HG03439 (cell line): Measurements from ENCODE around the gene OR8B3.
"Not testable (repeated sequence)": the region's sequence is repeated elsewhere in the genome, so short reads cannot be mapped to it uniquely, and the experiment has no call there.

Experiments used
- ATAC-seq: cut with Tn5 transposase; IDR thresholded peaks from one replicate; pipeline ENCODE4 v1.9.1; 2021; ENCODE audit warnings: mild to moderate bottlenecking, moderate library complexity; ENCODE audit not compliant: unreplicated experiment

The OR8B3 gene, protein sequence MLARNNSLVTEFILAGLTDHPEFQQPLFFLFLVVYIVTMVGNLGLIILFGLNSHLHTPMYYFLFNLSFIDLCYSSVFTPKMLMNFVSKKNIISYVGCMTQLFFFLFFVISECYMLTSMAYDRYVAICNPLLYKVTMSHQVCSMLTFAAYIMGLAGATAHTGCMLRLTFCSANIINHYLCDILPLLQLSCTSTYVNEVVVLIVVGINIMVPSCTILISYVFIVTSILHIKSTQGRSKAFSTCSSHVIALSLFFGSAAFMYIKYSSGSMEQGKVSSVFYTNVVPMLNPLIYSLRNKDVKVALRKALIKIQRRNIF

DNA sequence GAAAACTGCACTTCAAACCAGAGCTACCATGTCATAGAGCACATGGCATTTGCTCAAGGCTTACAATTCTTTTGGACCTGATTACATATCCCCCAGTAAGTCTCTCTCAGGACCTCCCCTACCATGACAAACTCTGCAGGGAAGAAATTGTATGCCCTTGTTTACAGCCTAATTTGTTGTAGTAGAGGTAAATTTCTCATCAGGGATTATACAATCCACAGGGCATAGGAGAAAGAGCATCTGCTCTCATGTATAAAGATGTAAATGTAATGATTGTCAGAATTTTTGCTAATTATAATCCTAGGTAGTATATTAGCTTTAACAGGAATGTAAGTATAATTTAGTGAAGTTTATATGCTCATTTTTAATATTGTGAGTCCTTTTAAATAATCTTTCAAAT, at the start of gene OR8B3:
Gene OR8B3, minus strand, starts transcription at position 101 of the 400 bp plus-strand sequence. CDS start 1,673 bp downstream, outside the sequence.
- no peak for ATAC-seq

DNA sequence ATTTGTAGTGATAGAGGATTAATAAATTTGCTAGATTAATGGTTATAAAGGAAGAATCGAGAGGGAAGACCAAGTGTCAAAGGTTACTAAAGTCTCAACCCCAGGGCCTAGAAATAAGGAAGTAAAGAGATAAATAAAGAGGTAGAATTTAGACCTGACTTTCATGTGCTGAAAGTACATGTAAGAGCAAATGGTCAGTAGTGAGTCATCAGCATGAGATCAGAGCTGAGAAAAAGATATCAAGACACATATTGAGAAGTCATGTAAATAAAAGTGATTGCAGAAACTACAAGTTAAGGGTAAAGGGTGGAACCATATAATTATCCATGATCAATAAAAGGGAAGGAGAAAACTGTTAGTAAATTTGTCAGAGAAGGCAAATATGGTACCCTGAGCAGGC, 48.1 kb upstream of the OR8B3 start:
- ATAC-seq = no peak

DNA sequence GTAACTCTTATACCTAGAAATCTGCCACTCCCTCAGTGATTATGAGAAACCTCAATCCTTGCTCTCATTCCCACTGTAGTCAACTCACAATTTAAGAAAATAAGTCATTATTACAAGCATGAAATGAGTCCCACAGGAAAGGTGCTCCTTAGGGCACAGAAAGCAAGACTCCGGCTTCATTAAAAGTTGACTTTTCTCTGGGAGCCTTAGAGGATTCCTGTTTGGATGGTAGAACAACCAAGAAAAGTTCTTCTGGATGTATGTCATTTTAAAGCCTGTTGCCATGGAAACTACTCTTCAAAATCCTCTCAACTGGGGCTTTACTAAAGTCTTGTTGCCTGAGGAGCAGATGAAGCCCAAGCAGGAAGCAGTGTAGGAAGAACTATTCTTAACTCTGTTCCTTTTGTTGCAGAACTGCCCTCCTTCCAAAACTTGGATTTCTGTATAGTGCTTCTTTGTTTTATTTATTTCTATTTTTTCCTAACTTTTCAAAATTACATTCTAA, 46.9 kb upstream of the OR8B3 start, which contains the start of gene OR8B8:
Gene OR8B8, minus strand, starts transcription at position 51 of the 505 bp plus-strand sequence. CDS start 4,611 bp downstream, outside the sequence.
- no peak for ATAC-seq

DNA sequence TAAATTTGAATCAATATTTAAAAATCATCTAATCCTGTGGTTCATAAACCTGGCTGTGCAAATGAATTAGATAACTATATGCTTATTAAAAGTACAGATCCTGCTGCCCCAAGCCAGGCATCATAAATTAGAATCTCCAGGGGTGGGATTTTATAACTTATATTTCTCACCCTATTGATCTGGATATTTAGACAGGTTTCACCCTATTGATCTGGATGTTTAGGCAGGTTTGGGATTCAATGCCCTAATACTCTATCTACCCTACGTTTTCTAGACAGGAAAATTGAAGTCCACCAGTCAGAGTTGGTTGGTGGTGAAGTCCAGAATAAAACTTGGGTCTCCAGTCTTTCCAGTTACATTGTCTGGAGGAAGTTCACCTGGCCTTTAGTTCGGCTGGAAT, 44.0 kb upstream of the OR8B3 start:
- no peak for ATAC-seq

DNA sequence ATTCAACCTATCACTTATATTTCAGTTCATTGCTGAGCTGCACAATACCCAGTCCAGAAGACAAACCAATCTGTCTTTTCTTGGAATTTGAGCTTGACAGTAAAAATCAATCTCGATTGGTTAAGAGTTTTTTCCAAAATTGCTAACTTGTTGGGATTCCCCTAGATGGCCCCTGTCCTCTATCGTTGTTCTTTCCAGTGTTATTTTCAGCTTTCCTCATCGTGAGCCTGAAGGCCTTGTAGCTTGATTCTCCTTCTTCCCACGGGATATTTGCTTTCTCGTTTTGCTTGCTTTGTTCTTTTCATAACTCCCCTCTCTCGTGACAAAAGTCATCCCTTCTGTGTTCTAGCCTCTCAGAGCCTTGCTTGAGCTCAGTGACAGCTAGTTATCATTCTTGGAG, 43.6 kb upstream of the OR8B3 start:
- no peak for ATAC-seq

DNA sequence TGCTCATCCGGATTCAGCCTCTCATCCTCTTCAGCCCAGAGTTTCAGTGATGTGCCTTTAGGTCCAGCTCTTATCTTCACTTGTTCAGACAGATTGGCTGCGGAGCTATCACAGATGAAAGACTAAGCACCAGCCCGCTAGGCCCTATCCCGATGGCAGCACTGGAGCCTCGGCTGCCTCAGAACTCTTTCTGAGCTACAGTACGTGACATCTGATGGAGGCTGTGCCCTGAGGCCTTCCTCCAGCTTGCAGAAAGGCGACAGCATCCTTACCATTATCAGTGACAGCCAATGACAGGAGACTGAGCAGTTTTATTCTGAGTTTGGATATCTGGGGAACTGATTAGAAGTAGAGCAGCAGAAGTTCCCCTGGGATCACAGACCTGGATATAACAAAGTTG, 42.7 kb upstream of the OR8B3 start:
- ATAC-seq = no peak

DNA sequence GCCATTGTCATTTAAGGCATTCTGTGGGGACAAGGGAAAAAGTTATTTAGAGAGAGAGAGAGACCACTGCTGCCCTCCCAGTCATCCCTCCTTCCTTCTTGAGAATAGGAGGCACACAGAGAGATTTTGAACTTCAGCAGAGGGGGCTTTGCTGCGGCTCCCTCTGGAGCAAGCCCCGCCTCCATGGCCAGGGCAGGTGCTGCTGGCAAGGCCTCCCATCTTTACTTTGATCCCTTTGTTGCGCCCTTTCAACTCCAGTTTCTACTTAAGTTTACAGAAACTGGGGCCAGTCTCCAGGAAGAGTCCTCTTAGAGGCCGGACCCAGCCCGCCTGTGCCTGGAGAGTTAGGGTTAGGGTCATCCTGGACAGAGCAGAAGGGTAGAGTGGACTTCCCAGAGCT, 42.3 kb upstream of the OR8B3 start:
- no peak for ATAC-seq

DNA sequence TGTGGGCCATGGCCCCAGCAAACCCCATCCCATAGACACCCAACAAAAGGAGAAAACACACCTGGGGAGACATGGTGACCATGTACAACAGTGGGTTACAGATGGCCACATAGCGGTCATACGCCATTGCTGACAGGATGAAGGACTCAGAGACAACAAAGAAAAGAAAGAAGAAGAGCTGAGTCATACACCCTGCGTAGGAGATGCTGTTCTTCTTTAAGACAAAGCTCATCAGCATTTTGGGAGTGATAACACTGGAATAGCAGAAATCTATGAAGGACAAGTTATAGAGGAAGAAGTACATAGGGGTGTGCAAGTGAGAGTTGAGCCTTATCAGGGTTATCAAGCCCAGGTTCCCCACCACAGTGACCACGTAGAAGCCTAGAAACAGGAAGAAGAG, 41.8 kb upstream of the OR8B3 start:
- no peak for ATAC-seq

DNA sequence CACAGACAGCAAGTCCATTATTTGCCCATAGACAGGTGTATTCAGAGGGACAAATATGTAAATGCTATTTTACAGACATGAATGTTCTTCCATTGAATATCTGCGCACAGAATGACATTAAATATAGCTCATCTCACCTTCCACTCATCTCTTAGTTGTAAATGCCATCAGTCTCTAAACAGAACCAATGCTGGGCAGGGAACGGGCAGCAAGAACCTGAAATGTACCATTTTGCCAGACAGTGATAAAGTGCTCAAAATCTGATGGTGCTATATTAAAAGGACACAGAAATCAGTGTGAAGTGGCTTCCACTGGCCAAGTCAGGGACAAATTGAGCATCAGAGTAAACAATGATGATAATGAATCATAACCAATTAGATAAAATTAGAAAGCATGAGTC, 35.9 kb upstream of the OR8B3 start:
- ATAC-seq = no peak

DNA sequence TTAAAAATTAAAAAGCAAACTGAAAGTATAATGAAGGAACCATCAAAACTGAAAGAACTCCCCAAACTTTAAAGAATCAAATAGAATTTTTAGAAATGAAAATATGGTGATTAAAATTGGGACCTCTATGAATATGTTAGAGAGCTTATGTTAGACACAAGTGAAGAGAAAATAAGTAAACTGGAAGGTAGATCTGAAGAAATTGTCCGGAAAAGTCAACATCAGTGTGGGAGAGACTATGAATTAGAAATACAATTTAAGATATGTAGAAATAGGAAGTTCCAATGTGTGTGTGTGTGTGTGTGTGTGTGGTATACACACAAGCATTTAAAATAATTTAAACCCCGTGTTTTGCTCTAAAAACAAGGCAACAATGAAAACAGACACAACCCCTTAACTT, 30.8 kb upstream of the OR8B3 start:
- no peak for ATAC-seq

DNA sequence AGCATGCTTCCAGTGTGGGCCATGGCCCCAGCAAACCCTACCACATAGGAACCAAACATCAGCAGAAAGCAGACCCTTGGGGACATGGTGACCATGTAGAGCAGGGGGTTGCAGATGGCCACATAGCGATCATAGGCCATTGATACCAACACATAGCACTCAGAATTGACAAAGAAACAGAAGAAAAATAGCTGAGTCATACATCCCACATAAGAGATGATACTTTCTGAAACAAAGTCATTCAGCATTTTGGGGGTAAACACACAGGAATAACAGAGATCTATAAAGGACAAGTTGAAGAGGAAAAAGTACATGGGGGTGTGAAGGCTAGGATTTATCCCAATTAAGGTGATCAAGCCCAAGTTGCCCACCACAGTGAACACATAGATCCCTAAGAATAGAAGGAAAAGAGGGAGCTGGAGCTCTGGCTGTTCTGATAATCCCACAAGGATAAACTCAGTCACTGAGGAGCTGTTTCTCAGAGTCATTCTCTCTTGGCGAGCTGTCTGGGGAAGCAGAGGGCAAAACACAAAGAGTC, 25.6 kb upstream of the OR8B3 start, which contains the start of gene OR8B4:
Gene OR8B4, minus strand, starts transcription at position 488 of the 538 bp plus-strand sequence. Its CDS starts 0 bp downstream, at position 488.
- no peak for ATAC-seq

DNA sequence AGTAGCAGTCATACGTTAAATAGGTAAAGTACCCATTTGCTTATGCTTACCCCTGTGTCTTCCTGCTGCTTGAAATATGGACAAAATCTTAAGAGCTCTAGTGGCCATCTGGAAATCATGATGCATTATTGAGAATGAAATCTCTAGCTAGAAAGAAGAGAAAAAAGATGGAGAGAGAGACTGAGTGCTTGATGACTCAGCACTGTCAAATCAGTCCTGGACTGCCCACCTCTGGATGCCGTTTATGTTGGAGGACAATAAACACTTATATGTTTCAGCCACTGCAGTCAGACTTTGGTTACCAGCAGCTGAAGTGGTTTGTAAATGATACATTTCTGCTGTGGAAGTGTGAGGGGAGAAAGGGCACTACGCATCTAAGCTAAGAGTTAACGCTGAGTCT, 22.2 kb upstream of the OR8B3 start:
- no peak for ATAC-seq

DNA sequence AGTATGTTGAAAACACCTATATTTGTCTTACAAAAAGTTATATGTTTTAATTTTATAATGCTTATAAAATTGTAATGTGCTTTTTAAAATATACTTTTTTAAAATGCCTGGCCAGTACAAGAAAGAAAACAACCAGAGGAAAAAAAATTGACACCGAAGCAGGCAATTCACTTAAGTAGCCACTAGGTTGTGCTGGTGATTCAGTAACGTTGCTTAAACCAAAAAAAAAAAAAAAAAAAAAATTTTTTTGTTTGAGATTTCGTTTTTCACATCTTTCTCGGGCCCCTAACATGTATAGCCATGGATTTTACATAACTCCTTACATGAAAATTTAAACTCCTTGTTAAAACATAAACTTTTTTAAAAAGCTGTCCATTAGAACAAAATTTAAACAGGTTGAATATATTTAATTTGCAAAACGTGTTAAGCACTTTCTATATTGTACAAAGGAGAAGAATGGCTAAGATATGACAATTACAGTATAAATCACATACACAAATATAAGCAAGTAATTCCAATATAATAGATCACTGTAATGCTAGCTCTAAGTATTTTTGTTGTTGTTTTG, 16.6 kb upstream of the OR8B3 start:
- ATAC-seq = no peak

DNA sequence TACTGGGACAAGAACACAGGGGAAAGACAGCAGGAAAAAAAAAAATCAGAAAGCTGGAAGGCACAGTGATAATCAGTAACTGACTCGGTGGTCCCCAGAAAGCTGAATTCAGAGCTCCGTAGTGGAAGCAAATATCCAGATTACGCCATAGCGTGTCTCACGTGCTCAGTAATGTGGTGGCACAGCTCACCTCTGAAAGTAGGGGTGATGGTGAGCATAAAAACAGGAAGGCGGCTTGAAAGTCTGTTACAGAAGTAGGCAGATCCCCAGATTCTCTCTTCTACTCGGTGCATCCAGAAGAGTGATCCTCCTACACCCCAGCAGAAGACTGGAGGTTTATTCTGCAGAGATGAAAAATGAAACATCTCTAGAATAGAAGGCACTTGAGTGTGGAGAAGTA, 11.1 kb upstream of the OR8B3 start:
- no peak for ATAC-seq

DNA sequence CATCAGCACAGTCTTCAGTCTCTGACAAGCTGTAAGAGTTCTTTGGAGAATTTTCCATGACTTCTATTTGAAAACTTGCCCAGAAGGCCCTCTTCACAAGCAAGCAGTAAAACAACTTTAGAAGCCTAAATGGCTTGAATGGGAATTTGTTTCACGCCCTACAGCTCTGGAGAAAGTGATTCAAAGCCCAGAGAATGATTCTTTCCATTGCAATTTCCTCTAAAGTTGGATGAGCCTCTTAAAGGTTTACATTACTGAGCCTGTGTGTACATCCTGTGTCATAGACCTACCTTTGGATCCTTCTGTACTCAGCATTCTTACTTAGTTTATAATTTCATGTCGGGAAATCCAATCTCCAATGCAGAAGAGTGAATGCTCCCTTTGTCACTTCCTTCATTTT, 6.8 kb upstream of the OR8B3 start:
- ATAC-seq = no peak

DNA sequence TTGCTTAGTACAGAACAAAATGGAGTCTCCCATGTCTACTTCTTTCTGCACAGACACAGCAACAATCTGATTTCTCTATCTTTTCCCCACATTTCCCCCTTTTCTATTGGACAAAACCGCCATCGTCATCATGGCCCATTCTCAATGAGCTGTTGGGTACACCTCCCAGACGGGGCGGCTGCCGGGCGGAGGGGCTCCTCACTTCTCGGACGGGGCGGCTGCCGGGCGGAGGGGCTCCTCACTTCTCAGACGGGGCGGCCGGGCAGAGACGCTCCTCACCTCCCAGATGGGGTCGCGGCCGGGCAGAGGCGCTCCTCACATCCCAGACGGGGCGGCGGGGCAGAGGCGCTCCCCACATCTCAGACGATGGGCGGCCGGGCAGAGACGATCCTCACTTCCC, 4.4 kb upstream of the OR8B3 start:
- not testable (repeated sequence) for ATAC-seq

DNA sequence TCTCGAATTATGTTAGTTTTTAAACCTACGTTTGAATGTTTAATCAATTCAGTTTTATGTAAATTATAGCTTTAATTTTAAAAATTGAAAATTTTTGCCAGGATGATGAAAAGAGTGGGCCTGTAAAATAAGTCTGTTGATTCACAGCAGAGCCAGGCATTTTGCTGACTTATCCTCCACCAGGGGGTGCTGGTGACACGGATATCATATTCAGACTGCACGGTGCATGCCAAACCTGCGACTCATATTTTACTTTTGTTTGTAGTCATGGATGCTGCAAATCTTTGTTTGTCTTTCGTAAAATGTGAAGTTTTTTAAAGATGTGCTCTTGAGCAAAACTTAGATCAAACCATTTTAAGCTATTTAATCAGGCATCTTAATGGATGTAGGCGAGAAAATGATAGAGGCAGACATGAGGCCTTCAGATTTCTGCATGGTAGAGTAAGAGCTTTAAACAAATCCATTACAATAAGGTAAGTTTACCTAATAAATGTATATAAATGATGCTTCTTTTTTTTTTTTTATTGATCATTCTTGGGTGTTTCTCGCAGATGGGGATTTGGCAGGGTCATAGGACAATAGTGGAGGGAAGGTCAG, 3.6 kb upstream of the OR8B3 start:
- ATAC-seq = peak; percentile 85

DNA sequence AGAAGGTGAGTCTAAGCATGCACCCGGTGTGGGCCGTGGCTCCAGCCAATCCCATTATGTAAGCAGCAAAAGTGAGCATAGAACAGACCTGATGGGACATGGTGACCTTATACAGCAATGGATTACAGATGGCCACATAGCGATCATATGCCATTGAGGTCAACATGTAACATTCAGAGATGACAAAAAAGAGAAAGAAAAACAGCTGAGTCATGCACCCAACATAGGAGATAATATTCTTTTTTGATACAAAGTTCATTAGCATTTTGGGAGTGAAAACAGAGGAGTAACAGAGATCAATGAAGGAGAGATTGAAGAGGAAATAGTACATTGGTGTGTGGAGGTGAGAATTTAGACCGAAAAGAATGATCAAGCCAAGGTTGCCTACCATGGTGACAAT, 2.0 kb downstream of the OR8B3 start:
- not testable (repeated sequence) for ATAC-seq

DNA sequence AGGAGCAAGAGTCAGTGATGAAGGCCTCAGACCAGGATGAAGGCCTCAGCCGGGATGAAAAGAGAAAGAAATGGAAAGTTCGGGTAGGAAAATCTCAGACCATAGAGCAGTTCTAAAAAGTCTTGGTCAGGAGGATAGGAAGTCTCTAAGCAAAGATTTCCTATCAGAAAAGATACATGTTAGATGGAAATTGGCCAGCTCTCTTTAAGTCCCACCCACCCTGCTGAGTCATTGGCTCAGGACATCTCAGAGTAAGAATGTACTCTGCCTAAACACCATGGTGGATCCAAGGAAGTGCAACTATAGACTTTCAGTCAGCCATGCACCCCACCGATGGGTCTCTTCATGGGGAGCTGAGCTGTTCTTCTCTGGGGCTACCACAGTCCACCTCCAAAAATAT, 4.4 kb downstream of the OR8B3 start:
- no peak for ATAC-seq

DNA sequence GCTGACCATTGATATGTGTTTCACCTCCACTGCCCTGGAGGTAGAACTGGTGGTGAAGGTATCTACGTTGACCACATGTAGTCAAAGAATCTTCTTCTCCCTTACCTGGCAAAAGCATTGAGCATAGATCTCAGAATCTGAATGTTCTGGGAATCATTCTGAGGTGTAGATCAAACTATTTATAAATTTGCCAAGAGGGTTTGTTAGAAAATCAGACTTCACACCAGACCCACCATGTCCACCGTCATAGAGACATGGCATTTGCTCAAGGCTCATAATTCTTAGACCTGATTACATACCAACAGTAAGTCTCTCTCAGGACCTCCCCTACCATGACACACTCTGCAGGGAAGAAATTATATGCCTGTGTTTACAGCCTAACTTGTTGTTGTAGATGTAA, 14.4 kb downstream of the OR8B3 start, which contains the start of gene OR8B2:
Gene OR8B2, minus strand, starts transcription at position 101 of the 400 bp plus-strand sequence. CDS start 1,156 bp downstream, outside the sequence.
- ATAC-seq = no peak

DNA sequence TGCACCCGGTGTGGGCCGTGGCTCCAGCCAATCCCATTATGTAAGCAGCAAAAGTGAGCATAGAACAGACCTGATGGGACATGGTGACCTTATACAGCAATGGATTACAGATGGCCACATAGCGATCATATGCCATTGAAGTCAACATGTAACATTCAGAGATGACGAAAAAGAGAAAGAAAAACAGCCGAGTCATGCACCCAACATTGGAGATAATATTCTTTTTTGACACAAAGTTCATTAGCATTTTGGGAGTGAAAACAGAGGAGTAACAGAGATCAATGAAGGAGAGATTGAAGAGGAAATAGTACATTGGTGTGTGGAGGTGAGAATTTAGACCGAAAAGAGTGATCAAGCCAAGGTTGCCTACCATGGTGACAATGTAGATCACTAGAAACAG, 16.0 kb downstream of the OR8B3 start:
- ATAC-seq = not testable (repeated sequence)

DNA sequence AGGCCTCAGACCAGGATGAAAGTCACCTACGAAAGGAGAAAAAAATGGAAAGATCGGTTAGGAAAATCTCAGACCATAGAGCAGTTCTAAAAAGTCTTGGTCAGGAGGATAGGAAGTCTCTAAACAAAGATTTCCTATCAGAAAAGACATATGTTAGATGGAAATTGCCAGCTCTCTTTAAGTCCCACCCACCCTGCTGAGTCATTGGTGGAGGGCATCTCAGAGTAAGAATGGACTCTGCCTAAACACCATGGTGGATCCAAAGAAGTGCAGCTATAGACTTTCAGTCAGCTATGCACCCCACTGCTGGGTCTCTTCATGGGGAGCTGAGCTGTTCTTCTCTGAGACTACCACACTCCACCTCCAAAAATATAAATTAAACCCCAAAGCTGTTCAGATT, 18.2 kb downstream of the OR8B3 start:
- no peak for ATAC-seq
